ENCODE measurements around the gene TTC6.

TTC6 gene

DNA sequence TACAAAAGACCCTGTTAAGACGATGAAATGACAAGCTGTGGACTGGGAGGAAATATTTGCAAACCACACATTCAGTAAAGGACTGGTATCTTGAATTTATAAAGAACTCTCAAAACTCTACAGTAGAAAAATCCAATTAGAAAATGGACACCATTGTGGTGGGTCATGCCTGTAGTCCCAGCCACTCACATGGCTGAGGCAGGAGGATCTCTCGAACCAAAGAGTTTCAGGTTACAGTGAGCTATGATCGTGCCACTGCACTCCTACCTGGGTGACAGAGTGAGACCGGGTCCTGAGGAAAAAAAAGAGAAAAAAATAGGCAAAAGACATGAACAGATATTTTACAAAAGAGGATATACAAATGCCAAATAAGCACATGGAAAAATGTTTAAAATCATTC is 41.9 kb downstream of the TTC6 start:
- no peak for DNase-seq

DNA sequence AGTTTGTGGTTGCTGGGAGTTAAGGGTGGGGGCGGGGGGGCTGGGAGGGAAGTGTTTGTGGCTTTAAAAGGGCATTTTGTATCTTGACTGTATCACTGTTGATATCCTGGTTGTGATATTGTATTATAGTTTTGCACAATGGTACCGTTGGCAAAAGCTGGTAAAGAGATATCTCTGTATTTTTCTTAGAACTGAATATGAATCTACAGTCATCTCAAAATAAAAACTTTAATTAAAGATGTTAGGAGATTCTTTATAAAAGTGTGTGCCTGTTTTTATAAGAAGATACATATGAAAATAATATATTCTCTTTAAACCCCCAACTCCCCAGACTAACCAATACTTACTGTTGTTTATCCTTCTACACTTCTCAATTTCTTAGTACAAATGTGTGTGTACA is 43.2 kb downstream of the TTC6 start:
- DNase-seq = no peak

- no peak for DNase-seq
Observed at GRCh38 chr14:37641117-37641516, 45.7 kb downstream of the TTC6 start.

- no peak for DNase-seq
Observed at GRCh38 chr14:37642125-37642524, 46.7 kb downstream of the TTC6 start.

- no peak for DNase-seq
Observed at GRCh38 chr14:37643701-37644100, 48.3 kb downstream of the TTC6 start.
